OCI-LY1 (cell line): ENCODE data around the gene CHRM2.

Experiments
- H2AFZ ChIP-seq: fragments of 200-600 bp; sonication (generic), shearing (Covaris generic); 2 replicates; pipeline ENCODE4 v1.6.0; 2014; ENCODE audit warnings: antibody characterized with exemption, mild to moderate bottlenecking, low read length
- H3F3A ChIP-seq: fragments of 200-600 bp; sonication (generic), shearing (Covaris generic); 2 replicates; pipeline ENCODE4 v1.6.0; 2014; ENCODE audit warnings: mild to moderate bottlenecking, antibody characterized with exemption, low read length, moderate library complexity; ENCODE audit not compliant: insufficient read depth
- H3K27ac ChIP-seq: fragments of 200-600 bp; sonication (generic); 2 replicates; pipeline ENCODE4 v1.5.1; 2014; ENCODE audit warnings: low read length, mixed run types, mild to moderate bottlenecking, low read depth; ENCODE audit not compliant: poor library complexity, severe bottlenecking
- H3K27me3 ChIP-seq: fragments of 200-600 bp; sonication (generic); 2 replicates; pipeline ENCODE4 v1.6.0; 2014; ENCODE audit warnings: antibody characterized with exemption, mild to moderate bottlenecking, low read length, moderate library complexity; ENCODE audit not compliant: insufficient read depth
- H3K36me3 ChIP-seq: fragments of 200-600 bp; sonication (generic); 2 replicates; pipeline ENCODE4 v1.6.1; 2014; ENCODE audit warnings: mild to moderate bottlenecking, antibody characterized with exemption, low read length, moderate library complexity, mixed read lengths; ENCODE audit not compliant: insufficient read depth
- H3K4me1 ChIP-seq: fragments of 200-600 bp; sonication (generic); 2 replicates; pipeline ENCODE4 v1.5.1; 2014; ENCODE audit warnings: mild to moderate bottlenecking, low read length, moderate library complexity; ENCODE audit not compliant: insufficient read depth, severe bottlenecking
- H3K4me2 ChIP-seq: fragments of 200-600 bp; sonication (generic), shearing (Covaris generic); 2 replicates; pipeline ENCODE4 v1.6.1; 2014; ENCODE audit warnings: low read length
- H3K4me3 ChIP-seq: fragments of 200-600 bp; sonication (generic); 2 replicates; pipeline ENCODE4 v1.5.1; 2014; ENCODE audit warnings: low read length, low read depth, mild to moderate bottlenecking, mixed read lengths; ENCODE audit not compliant: poor library complexity, severe bottlenecking
- H3K79me2 ChIP-seq: fragments of 200-600 bp; shearing (Covaris generic); 2 replicates; pipeline ENCODE4 v1.6.1; 2016; ENCODE audit warnings: mixed run types, low read length, mixed read lengths; ENCODE audit not compliant: insufficient read depth
- H3K9ac ChIP-seq: fragments of 200-600 bp; sonication (generic), shearing (Covaris generic); 2 replicates; pipeline ENCODE4 v1.6.1; 2014; ENCODE audit warnings: mild to moderate bottlenecking, low read length, mixed read lengths
- H3K9me2 ChIP-seq: fragments of 200-600 bp; sonication (generic), shearing (Covaris generic); 2 replicates; pipeline ENCODE4 v1.6.1; 2014; ENCODE audit warnings: low read depth, mild to moderate bottlenecking, low read length, mixed read lengths
- H3K9me3 ChIP-seq: fragments of 200-600 bp; shearing (Covaris generic); 2 replicates; pipeline ENCODE4 v1.6.1; 2014; ENCODE audit warnings: low read length, mixed read lengths
- H4K20me1 ChIP-seq: fragments of 200-600 bp; sonication (generic), shearing (Covaris generic); 2 replicates; pipeline ENCODE4 v1.6.0; 2016; ENCODE audit warnings: mild to moderate bottlenecking, low read length; ENCODE audit not compliant: insufficient read depth
- EZH2 ChIP-seq: fragments of 200-600 bp; sonication (generic), shearing (Covaris generic); IDR thresholded peaks from 2 replicates; pipeline ENCODE4 v1.8.0; 2017; ENCODE audit warnings: borderline replicate concordance, mixed run types, mild to moderate bottlenecking, antibody characterized with exemption, low read length, moderate library complexity, mixed read lengths
- TF ChIP-seq, protein P1 (sequence below): fragments of 200-600 bp; sonication (generic), shearing (Covaris generic); IDR thresholded peaks from 2 replicates; pipeline ENCODE4 v1.5.1; 2017; ENCODE audit warnings: mild to moderate bottlenecking, antibody characterized with exemption, low read length, moderate library complexity, mixed read lengths

The CHRM2 gene

DNA sequence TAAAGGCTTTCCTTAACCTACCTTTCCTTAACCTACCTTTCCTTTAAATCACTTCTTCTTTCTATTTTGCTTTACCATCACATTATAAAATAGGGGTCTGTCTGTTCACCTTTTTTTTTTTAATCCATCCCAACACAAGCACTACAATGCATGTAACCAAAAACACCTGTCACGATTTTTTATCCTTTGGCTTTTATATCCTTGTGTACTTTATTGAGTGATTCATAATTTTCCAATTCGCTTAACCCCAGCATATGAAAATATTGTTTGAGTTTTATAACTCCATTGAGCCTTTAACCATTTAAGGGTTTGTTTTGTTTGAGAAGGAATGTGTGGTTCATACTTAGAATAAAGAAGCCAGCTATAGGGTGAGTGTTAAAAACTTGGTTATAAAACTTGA is 132.2 kb downstream of the CHRM2 start:
- H3K4me3 ChIP-seq: no peak overlapping the region
- H3K9me2 ChIP-seq: no peaks in the 10 kb centered on the region
- no peak overlapping the region for H3K9ac ChIP-seq
- H3K9me3 ChIP-seq: no peaks in the 10 kb centered on the region
- no peaks in the 10 kb centered on the region for H3K4me1 ChIP-seq
- H4K20me1 ChIP-seq: no peaks in the 10 kb centered on the region
- no peaks in the 10 kb centered on the region for H3K36me3 ChIP-seq
- H3K27ac ChIP-seq: no peak overlapping the region
- H2AFZ ChIP-seq: no peak overlapping the region
- no peak for TF ChIP-seq EZH2
- TF ChIP-seq, protein P1, sequence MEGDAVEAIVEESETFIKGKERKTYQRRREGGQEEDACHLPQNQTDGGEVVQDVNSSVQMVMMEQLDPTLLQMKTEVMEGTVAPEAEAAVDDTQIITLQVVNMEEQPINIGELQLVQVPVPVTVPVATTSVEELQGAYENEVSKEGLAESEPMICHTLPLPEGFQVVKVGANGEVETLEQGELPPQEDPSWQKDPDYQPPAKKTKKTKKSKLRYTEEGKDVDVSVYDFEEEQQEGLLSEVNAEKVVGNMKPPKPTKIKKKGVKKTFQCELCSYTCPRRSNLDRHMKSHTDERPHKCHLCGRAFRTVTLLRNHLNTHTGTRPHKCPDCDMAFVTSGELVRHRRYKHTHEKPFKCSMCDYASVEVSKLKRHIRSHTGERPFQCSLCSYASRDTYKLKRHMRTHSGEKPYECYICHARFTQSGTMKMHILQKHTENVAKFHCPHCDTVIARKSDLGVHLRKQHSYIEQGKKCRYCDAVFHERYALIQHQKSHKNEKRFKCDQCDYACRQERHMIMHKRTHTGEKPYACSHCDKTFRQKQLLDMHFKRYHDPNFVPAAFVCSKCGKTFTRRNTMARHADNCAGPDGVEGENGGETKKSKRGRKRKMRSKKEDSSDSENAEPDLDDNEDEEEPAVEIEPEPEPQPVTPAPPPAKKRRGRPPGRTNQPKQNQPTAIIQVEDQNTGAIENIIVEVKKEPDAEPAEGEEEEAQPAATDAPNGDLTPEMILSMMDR: no peak
- H3K4me2 ChIP-seq: no peak overlapping the region
- H3F3A ChIP-seq: no peaks in the 10 kb centered on the region
- H3K27me3 ChIP-seq: 0 out of 2 replicates have a peak, but pooled peaks cover 2% of the 10 kb centered on the region
- no peaks in the 10 kb centered on the region for H3K79me2 ChIP-seq

DNA sequence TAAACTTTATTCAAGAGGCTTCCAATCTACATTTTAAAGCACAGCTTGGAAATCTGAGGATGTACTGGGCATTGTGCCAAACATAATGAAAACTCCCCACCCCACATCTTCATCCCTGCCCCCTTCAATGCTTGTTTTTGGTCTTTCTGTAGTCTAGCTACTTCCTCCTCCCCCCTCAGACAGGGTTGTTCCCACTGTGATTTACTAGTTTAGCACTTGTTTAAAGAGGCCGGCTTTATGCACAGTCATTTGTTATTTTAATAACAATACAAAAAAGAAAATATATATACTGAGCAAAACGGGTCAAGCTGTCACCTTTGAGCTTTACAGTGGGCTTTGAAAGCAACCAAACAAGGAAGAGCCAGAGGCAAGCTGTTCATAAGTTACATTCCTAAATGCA is 132.6 kb downstream of the CHRM2 start:
- H3K27ac ChIP-seq: no peak overlapping the region
- H3K27me3 ChIP-seq: 0 out of 2 replicates have a peak, but pooled peaks cover 3% of the 10 kb centered on the region
- H3K9me3 ChIP-seq: no peaks in the 10 kb centered on the region
- H4K20me1 ChIP-seq: no peaks in the 10 kb centered on the region
- no peaks in the 10 kb centered on the region for H3K79me2 ChIP-seq
- no peak overlapping the region for H2AFZ ChIP-seq
- H3F3A ChIP-seq: no peaks in the 10 kb centered on the region
- H3K9ac ChIP-seq: no peak overlapping the region
- no peak overlapping the region for H3K4me2 ChIP-seq
- H3K4me1 ChIP-seq: no peaks in the 10 kb centered on the region
- no peak overlapping the region for H3K4me3 ChIP-seq
- H3K36me3 ChIP-seq: no peaks in the 10 kb centered on the region
- no peak for TF ChIP-seq EZH2
- no peaks in the 10 kb centered on the region for H3K9me2 ChIP-seq

DNA sequence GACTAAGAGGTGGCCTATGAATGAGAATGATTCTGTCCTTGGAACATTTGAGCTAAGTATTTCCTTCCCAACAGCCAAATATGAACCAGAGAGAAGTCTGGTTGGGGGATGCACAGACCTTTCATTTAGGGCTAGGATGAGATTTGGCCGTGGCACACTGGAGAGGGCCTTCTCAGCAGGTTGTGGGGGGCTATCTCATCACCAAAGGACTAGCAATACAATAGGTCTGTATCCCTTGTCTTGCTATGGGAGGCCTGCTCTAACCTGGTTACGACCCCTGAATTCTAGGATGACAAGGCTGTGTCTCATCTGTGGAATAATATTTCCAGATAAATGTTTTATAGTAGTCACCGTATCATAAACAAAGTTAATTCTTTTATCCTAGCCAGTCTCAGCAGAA is 133.0 kb downstream of the CHRM2 start:
- no peaks in the 10 kb centered on the region for H3F3A ChIP-seq
- no peak overlapping the region for H3K4me3 ChIP-seq
- 0 out of 2 replicates have a peak, but pooled peaks cover 3% of the 10 kb centered on the region for H3K27me3 ChIP-seq
- no peaks in the 10 kb centered on the region for H4K20me1 ChIP-seq
- no peaks in the 10 kb centered on the region for H3K9me3 ChIP-seq
- no peak overlapping the region for H3K27ac ChIP-seq
- H3K4me1 ChIP-seq: no peaks in the 10 kb centered on the region
- no peak for TF ChIP-seq EZH2
- TF ChIP-seq, protein P1: no peak
- no peaks in the 10 kb centered on the region for H3K36me3 ChIP-seq
- H3K9ac ChIP-seq: no peak overlapping the region
- no peaks in the 10 kb centered on the region for H3K9me2 ChIP-seq
- H3K79me2 ChIP-seq: no peaks in the 10 kb centered on the region
- H3K4me2 ChIP-seq: no peak overlapping the region
- no peak overlapping the region for H2AFZ ChIP-seq

DNA sequence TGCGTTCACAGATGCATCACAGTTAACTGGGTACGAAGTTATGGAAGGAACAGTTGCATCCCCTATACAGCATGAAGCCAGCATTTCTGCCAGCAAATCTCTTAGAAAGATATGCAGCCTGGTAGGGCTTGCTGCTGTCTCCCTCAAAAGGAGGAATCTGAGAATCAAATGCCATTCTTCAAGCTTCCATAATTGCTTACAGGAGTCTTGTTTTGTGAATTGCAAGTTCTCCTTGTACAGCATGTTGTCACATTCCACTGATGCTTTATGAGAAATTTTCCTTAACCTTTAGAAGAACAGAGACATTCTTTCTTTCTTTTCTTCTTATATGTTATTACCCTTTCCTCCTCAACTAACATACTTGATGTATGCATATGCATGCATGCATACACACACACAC is 134.6 kb downstream of the CHRM2 start:
- no peak overlapping the region for H3K4me3 ChIP-seq
- H3K9me2 ChIP-seq: no peaks in the 10 kb centered on the region
- H2AFZ ChIP-seq: no peak overlapping the region
- H3K9me3 ChIP-seq: no peaks in the 10 kb centered on the region
- H3K79me2 ChIP-seq: no peaks in the 10 kb centered on the region
- H3K36me3 ChIP-seq: no peaks in the 10 kb centered on the region
- no peak for TF ChIP-seq EZH2
- TF ChIP-seq, protein P1: no peak
- no peaks in the 10 kb centered on the region for H3F3A ChIP-seq
- no peak overlapping the region for H3K27ac ChIP-seq
- no peak overlapping the region for H3K9ac ChIP-seq
- H3K4me2 ChIP-seq: no peak overlapping the region
- 0 out of 2 replicates have a peak, but pooled peaks cover 3% of the 10 kb centered on the region for H3K27me3 ChIP-seq
- H4K20me1 ChIP-seq: no peaks in the 10 kb centered on the region
- no peaks in the 10 kb centered on the region for H3K4me1 ChIP-seq
